H1 (cell line): Measurements from ENCODE around the gene RUFY3. TPM values are rescaled to one million over a fixed set of nuclear protein-coding genes. Genes with fewer than 3 reads are reported as not detected.

Source experiments
- CTCF ChIA-PET: fragments of 300-600 bp; sonication (Branson Sonifier 250); formaldehyde crosslinking; loops from one replicate; lab custom pipeline; 2021; ENCODE audit not compliant: partially characterized antibody; lab: Charles Lee
- POLR2A ChIA-PET: fragments of 300-600 bp; sonication (Branson Sonifier 250); formaldehyde crosslinking; loops from one replicate; lab custom pipeline; 2021; ENCODE audit warnings: inconsistent platforms; ENCODE audit not compliant: partially characterized antibody; lab: Charles Lee
- DNase-seq, 2 experiments: peaks; one replicate each; pipeline versions ENCODE4 v3.0.0 to v3.0.0-alpha.2; 2010 to 2022; ENCODE audit warnings: low spot score in 2 of 2, low read depth in 1 of 2, mixed read lengths in 1 of 2
- FAIRE-seq: peaks from 2 replicates; lab custom pipeline; 2011; peaks lifted over from hg19 to GRCh38; lab: Jason Lieb, UNC
- H2AFZ ChIP-seq: 2 replicates; pipeline ENCODE4 v1.8.1; 2012; ENCODE audit warnings: low read length, inconsistent platforms
- H2AK5ac ChIP-seq: 2 replicates; pipeline ENCODE4 v1.6.1; 2013; ENCODE audit warnings: low read depth, low read length
- H2BK120ac ChIP-seq: replicated peaks from 2 replicates; pipeline ENCODE3; 2013; ENCODE audit warnings: low read depth, low read length, inconsistent platforms
- H2BK12ac ChIP-seq: 2 replicates; pipeline ENCODE4 v1.6.1; 2013; ENCODE audit warnings: low read depth, low read length
- H2BK15ac ChIP-seq: 2 replicates; pipeline ENCODE4 v1.6.1; 2013; ENCODE audit warnings: low read length
- H2BK20ac ChIP-seq: 2 replicates; pipeline ENCODE4 v1.6.1; 2013; ENCODE audit warnings: low read length
- H2BK5ac ChIP-seq: 2 replicates; pipeline ENCODE4 v1.6.1; 2013; ENCODE audit warnings: low read depth, low read length
- H3K14ac ChIP-seq: 2 replicates; pipeline ENCODE4 v1.6.1; 2013; ENCODE audit warnings: inconsistent platforms; ENCODE audit not compliant: insufficient read length
- H3K18ac ChIP-seq: 2 replicates; pipeline ENCODE4 v1.6.1; 2013; ENCODE audit warnings: low read length; ENCODE audit errors: extremely low read depth
- H3K23ac ChIP-seq: 2 replicates; pipeline ENCODE4 v1.6.1; 2013; ENCODE audit warnings: inconsistent platforms; ENCODE audit not compliant: insufficient read length
- H3K23me2 ChIP-seq: 2 replicates; pipeline ENCODE4 v1.6.1; 2013; ENCODE audit warnings: low read depth, low read length
- H3K27ac ChIP-seq: 2 replicates; pipeline ENCODE4 v1.6.1; 2011; ENCODE audit warnings: low read depth, low read length, inconsistent platforms
- H3K27me3 ChIP-seq, 4 experiments: replicated peaks in 1 of 4; 1 replicate in 1 of 4; 2 replicates in 3 of 4; pipeline versions ENCODE4 v1.6.1 to v1.8.1; 2011 to 2013; ENCODE audit warnings: low read length in 3 of 4, mild to moderate bottlenecking in 3 of 4, inconsistent platforms in 2 of 4, mixed read lengths in 2 of 4, moderate library complexity in 1 of 4; ENCODE audit not compliant: control insufficient read depth in 3 of 4, insufficient read depth in 3 of 4; ENCODE audit errors: extremely low read depth in 1 of 4
- H3K36me3 ChIP-seq, 4 experiments: 2 replicates each; pipeline versions ENCODE4 v1.6.1 to v1.8.1; 2011 to 2013; ENCODE audit warnings: mild to moderate bottlenecking in 4 of 4, low read length in 3 of 4, moderate library complexity in 2 of 4, control low read depth in 1 of 4, inconsistent platforms in 1 of 4; ENCODE audit not compliant: insufficient read depth in 4 of 4, control insufficient read depth in 2 of 4
- H3K4ac ChIP-seq: replicated peaks from 2 replicates; pipeline ENCODE3; 2013; ENCODE audit warnings: low read length, low read depth, mixed read lengths, inconsistent platforms; ENCODE audit not compliant: insufficient read length
- H3K4me1 ChIP-seq, 4 experiments: replicated peaks in 1 of 4; 1 replicate in 1 of 4; 2 replicates in 3 of 4; pipeline versions ENCODE4 v1.6.1 to v1.8.1; 2011 to 2013; ENCODE audit warnings: low read length in 3 of 4, inconsistent platforms in 2 of 4, mixed read lengths in 1 of 4; ENCODE audit not compliant: insufficient read depth in 4 of 4, control insufficient read depth in 3 of 4
- H3K4me2 ChIP-seq, 2 experiments: 2 replicates each; pipeline versions ENCODE4 v1.6.1 to v1.8.1; 2011 to 2013; ENCODE audit warnings: low read depth in 2 of 2, low read length in 2 of 2, control low read depth in 1 of 2, inconsistent platforms in 1 of 2, mild to moderate bottlenecking in 1 of 2; ENCODE audit not compliant: insufficient read depth in 1 of 2
- H3K4me3 ChIP-seq, 4 experiments: fragments of 200-600, 300-600 bp in 1 of 4; sonication (generic), shearing (Covaris generic), sonication (Bioruptor Twin) in 1 of 4; 2 replicates each; pipeline versions ENCODE4 v1.5.1 to v1.8.1; 2011 to 2016; ENCODE audit warnings: low read length in 4 of 4, low read depth in 3 of 4, control low read depth in 2 of 4, inconsistent platforms in 2 of 4, mild to moderate bottlenecking in 2 of 4, mixed read lengths in 1 of 4, moderate library complexity in 1 of 4; ENCODE audit not compliant: insufficient read depth in 2 of 4; ENCODE audit errors: extremely low read depth in 1 of 4
- H3K56ac ChIP-seq: replicated peaks from 2 replicates; pipeline ENCODE3; 2013; ENCODE audit warnings: low read depth, mild to moderate bottlenecking, mixed read lengths, low read length, inconsistent platforms; ENCODE audit not compliant: insufficient read length
- H3K79me1 ChIP-seq: 2 replicates; pipeline ENCODE4 v1.6.1; 2013; ENCODE audit warnings: low read depth, low read length, control low read depth
- H3K79me2 ChIP-seq, 2 experiments: 2 replicates each; pipeline versions ENCODE4 v1.6.1 to v1.8.1; 2012 to 2013; ENCODE audit warnings: low read length in 2 of 2, mild to moderate bottlenecking in 2 of 2, inconsistent platforms in 1 of 2; ENCODE audit not compliant: insufficient read depth in 2 of 2, control insufficient read depth in 1 of 2
- H3K9ac ChIP-seq, 4 experiments: replicated peaks in 1 of 4; 1 replicate in 1 of 4; 2 replicates in 3 of 4; pipeline versions ENCODE4 v1.6.1 to v1.8.1; 2011 to 2013; ENCODE audit warnings: low read depth in 3 of 4, low read length in 3 of 4, control low read depth in 2 of 4, mild to moderate bottlenecking in 2 of 4, moderate library complexity in 2 of 4, inconsistent platforms in 1 of 4; ENCODE audit errors: extremely low read depth in 1 of 4
- H3K9me3 ChIP-seq, 2 experiments: 2 replicates each; pipeline versions ENCODE4 v1.6.1 to v1.8.1; 2012 to 2013; ENCODE audit warnings: mild to moderate bottlenecking in 2 of 2, moderate library complexity in 2 of 2, control low read depth in 1 of 2, inconsistent platforms in 1 of 2, low read depth in 1 of 2, low read length in 1 of 2, mixed read lengths in 1 of 2; ENCODE audit not compliant: insufficient read depth in 2 of 2
- H4K20me1 ChIP-seq, 2 experiments: replicated peaks in 1 of 2; 2 replicates each; pipeline versions ENCODE3 to v1.8.1; 2011 to 2013; ENCODE audit warnings: inconsistent platforms in 2 of 2, low read length in 2 of 2, mild to moderate bottlenecking in 1 of 2; ENCODE audit not compliant: insufficient read depth in 2 of 2, control insufficient read depth in 1 of 2
- H4K5ac ChIP-seq: 2 replicates; pipeline ENCODE4 v1.6.1; 2013; ENCODE audit warnings: low read length, low read depth, mixed read lengths, inconsistent platforms; ENCODE audit not compliant: insufficient read length
- H4K8ac ChIP-seq: 2 replicates; pipeline ENCODE4 v1.8.0; 2013; ENCODE audit warnings: mild to moderate bottlenecking, moderate library complexity, low read length, inconsistent platforms; ENCODE audit not compliant: insufficient read depth; ENCODE audit errors: extremely low read depth
- H4K91ac ChIP-seq: replicated peaks from 2 replicates; pipeline ENCODE3; 2013; ENCODE audit warnings: low read length, mixed read lengths, inconsistent platforms; ENCODE audit not compliant: insufficient read length
- BRCA1 ChIP-seq: IDR thresholded peaks from 2 replicates; pipeline ENCODE4 v1.6.1; 2012; ENCODE audit warnings: low read depth, low read length, improper control_type of control experiment
- FOSL1 ChIP-seq: IDR thresholded peaks from 2 replicates; pipeline ENCODE4 v1.6.1; 2011; ENCODE audit warnings: mild to moderate bottlenecking, low read depth, low read length, moderate library complexity; ENCODE audit not compliant: insufficient read depth
- NANOG ChIP-seq: IDR thresholded peaks from 2 replicates; pipeline ENCODE4 v1.6.1; 2011; ENCODE audit warnings: low read length, low read depth, mild to moderate bottlenecking, inconsistent platforms; ENCODE audit not compliant: insufficient read depth, poor library complexity, severe bottlenecking
- POU5F1 ChIP-seq: IDR thresholded peaks from 2 replicates; pipeline ENCODE4 v1.6.1; 2011; ENCODE audit warnings: low read depth, mild to moderate bottlenecking, low read length, moderate library complexity
- RNF2 ChIP-seq: fragments of 200-900, 300-1000 bp; sonication (generic); IDR thresholded peaks from 2 replicates; pipeline ENCODE4 v1.7.1; 2016; ENCODE audit warnings: borderline replicate concordance, low read depth, mild to moderate bottlenecking, antibody characterized with exemption, low read length; ENCODE audit not compliant: poor library complexity, severe bottlenecking; ENCODE audit errors: missing control alignments
- SIX5 ChIP-seq: IDR thresholded peaks from 2 replicates; pipeline ENCODE4 v1.6.1; 2011; ENCODE audit warnings: mild to moderate bottlenecking, low read depth, low read length
- polyA plus RNA-seq, 7 experiments: library from polyadenylated mRNA; depleted of rRNA in 3 of 7; stranded (reverse) in 5 of 7; unstranded in 2 of 7; fragments of >200 nt in 5 of 7; fragments of 200-250 nt in 2 of 7; gene quantifications; 1 replicate in 5 of 7; 2 replicates in 1 of 7; 4 replicates in 1 of 7; pipeline versions ENCODE4 v1.2.1 to v1.2.3, GENCODE V29; 2011 to 2013; ENCODE audit warnings: missing spikeins in 2 of 7, mixed read lengths in 2 of 7
- total RNA-seq: library from RNA; stranded (reverse); fragmentation: NEBNext Ultra II Directional; extraction: Animal tissue kit (Norgen Biotek cat#: 25700); gene quantifications from 2 replicates; pipeline ENCODE4 v1.2.1, GENCODE V29; 2021

RUFY3 gene
- total and polyA plus RNA-seq, 2 of the 8 experiments (the other 6 are each of a cell fraction or from before 2014, with no cell fraction given) = 7.8 to 33.1 TPM

DNA sequence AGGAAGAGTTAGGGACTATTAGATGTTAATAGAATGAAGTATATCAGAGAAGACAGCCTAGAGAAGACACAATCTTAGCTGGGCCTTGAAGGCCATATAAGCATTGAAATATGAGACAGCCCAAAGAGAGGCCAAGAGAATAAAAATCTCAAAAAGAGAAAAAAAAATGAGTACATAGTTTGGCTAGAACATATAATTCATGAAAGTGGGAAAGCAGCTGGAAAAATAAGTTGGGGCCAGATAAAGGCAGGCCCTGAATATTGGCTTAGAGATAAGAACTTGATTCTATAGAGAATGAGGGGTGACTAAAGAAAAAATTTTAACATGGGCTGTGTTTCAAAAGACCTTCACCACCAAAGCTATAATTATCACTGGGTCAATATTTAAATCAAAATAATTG, 40.8 kb upstream of the RUFY3 start:
- Histone ChIP-seq H3K18ac (no peak overlapping the region), H2BK15ac (no peak overlapping the region)

More for the DNA sequence above, 40.8 kb upstream of the RUFY3 start:
- Histone ChIP-seq H2BK12ac (no peak overlapping the region), H3K9me3 (no peaks in the 10 kb centered on the region), H2BK20ac (no peak overlapping the region), H3K23ac (no peak overlapping the region), H2AK5ac (no peak overlapping the region), H3K79me1 (no peaks in the 10 kb centered on the region), H3K4me1 (no peaks in the 10 kb centered on the region), H3K4me3 (no peak overlapping the region), H2AFZ (no peak overlapping the region), H3K36me3 (no peaks in the 10 kb centered on the region), H4K91ac (no peak overlapping the region), H2BK5ac (no peak overlapping the region), H3K79me2 (no peaks in the 10 kb centered on the region), H3K4ac (no peak overlapping the region), H3K27me3 (no peaks in the 10 kb centered on the region), H3K23me2 (no peaks in the 10 kb centered on the region), H3K4me2 (no peak overlapping the region), H3K56ac (no peak overlapping the region), H4K5ac (no peak overlapping the region), H4K8ac (no peak overlapping the region), H3K14ac (no peak overlapping the region), H4K20me1 (no peaks in the 10 kb centered on the region), H3K9ac (no peak overlapping the region), H3K27ac (no peak overlapping the region), H2BK120ac (no peak overlapping the region)
- TF ChIP-seq BRCA1 = no peak
- no peak for TF ChIP-seq SIX5
- no peak for TF ChIP-seq POU5F1
- TF ChIP-seq FOSL1 = no peak
- TF ChIP-seq NANOG = no peak
- no peak for TF ChIP-seq RNF2
- DNase-seq (no peak), FAIRE-seq (no peak)
- ChIA-PET POLR2A (no interaction called here), CTCF (interaction anchor here (0.9 to 1.9 kb wide), 2 partner anchors 8 to 17 kb away, joined by 3 to 5 read pairs; partner anchors contain the start of gene UTP3)
